Measurements from ENCODE around the gene POLRMT.
A peak's percentile ranks its signal among the peaks of the same experiment; 100 is the strongest.

The POLRMT gene

GRCh38 chr19:656751-657559 is 23.6 kb upstream of the POLRMT start:
- FAIRE-seq (no peak), DNase-seq (ENCODE audit: insufficient read length, low spot score) (no peak)
- TF ChIP-seq TAF1 (IDR thresholded peaks at IDR 0.05; ENCODE audit: low read depth, low read length) (no peak), SPI1 (IDR thresholded peaks at IDR 0.05; ENCODE audit: low read depth, low read length) (no peak)

DNA sequence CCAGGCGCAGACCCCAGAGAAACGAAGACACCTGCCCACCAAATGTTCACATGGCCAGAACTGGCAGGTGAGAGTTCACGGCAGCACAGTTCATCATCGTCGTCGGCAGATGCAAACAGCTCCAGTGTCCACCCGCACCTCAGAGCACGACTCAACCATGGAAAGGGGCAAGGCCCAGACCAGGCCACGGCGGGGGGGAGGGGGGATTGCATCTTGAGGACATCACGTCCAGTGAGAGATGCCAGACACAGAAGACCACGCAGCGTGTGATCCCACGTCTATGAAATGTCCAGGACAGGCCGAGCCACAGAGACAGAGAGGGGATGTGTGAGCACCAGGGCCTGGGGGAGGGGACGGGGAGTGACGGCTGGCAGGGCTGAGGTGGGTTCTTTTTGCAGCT is 22.4 kb upstream of the POLRMT start:
- DNase-seq (ENCODE audit: insufficient read length, low spot score) (no peak), FAIRE-seq (no peak)
- peak; percentile 25; the same call in 1 of the 2 replicates for TF ChIP-seq POLR2AphosphoS5 (IDR thresholded peaks at IDR 0.05; ENCODE audit: low read depth, low read length)
- TF ChIP-seq PAX5 (IDR thresholded peaks at IDR 0.05; ENCODE audit: insufficient read depth, low read length, severe bottlenecking): no peak
- TF ChIP-seq SPI1 (IDR thresholded peaks at IDR 0.05; ENCODE audit: low read depth, low read length): no peak

DNA sequence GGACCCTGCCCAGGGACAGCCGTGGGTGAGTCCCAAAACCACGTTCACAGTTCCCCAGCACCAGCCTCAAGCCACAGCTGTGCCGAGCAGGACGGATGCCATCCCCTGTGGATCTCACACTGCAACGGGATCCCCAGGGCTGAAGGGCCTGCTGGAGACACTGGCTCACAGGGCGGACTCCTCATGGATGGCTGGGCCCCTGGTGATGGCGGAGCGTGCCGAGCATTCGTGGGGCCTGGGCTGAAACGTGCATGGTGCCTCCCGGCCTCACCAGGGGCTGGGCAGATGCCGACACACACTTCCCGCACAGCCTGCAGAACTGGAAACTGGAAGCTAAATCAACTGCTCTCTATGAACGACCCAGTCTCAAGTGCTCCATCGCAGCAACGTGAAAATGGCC is 20.1 kb upstream of the POLRMT start:
- no peak for DNase-seq (ENCODE audit: insufficient read length, low spot score)
- peak; percentile 46; the same call in 1 of the 2 replicates for TF ChIP-seq POLR2AphosphoS5 (IDR thresholded peaks at IDR 0.05; ENCODE audit: low read depth, low read length)
- no peak for TF ChIP-seq TAF1 (IDR thresholded peaks at IDR 0.05; ENCODE audit: low read depth, low read length)
- no peak for FAIRE-seq

DNA sequence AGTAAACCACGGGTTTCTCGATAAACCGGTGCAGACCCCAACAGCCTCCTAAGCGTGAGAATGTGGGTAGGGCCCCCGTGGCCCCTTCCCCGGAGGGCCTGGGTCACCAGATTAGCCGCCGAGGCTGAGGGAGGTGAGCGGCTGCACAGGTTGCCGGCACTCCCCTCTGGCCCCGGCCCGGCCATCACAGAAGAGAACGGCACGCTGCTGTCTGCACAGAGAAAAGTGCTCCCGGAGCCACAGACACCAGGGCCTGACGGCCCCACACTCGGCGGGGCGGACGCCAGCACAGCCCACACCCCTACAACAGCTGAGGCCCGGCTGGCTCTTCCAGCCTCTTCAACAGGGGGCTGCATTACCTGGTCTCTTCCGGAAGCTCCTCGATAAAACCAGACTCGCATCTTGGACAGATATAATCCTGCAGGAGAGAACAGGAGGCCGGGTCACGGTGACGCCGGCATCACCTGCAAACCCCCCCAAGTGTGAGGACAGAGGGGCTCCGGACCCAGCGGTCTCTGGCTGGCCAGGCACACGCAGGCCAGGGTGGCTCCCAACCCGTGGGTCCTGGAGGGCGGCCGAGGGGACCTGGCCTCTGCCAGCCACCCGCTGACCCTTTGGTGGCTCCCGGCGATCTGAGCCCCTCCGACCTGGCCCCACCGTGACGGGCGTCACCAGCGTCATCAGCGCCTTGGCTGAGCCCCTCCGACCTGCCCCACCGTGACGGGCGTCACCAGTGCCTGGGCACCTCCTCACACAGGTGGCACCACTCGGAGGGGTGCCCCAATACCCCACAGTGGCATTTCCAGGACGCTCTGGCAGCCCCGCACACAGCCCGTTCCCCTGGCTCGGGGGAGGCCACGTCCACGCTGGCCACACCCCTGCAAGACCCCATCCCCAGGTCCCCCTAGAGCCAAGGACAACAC is 19.4 kb upstream of the POLRMT start:
- TF ChIP-seq POLR2A (IDR thresholded peaks at IDR 0.05; ENCODE audit: low read depth, low read length) (no peak), POLR2AphosphoS5 (IDR thresholded peaks at IDR 0.05; ENCODE audit: low read depth, low read length) (no peak; the same call in 1 of the 2 replicates), POU2F2 (IDR thresholded peaks at IDR 0.05; ENCODE audit: low read depth, low read length) (no peak), SPI1 (IDR thresholded peaks at IDR 0.05; ENCODE audit: low read depth, low read length) (no peak), TAF1 (IDR thresholded peaks at IDR 0.05; ENCODE audit: low read depth, low read length) (no peak), PAX5 (IDR thresholded peaks at IDR 0.05; ENCODE audit: insufficient read depth, low read length, severe bottlenecking) (no peak)

DNA sequence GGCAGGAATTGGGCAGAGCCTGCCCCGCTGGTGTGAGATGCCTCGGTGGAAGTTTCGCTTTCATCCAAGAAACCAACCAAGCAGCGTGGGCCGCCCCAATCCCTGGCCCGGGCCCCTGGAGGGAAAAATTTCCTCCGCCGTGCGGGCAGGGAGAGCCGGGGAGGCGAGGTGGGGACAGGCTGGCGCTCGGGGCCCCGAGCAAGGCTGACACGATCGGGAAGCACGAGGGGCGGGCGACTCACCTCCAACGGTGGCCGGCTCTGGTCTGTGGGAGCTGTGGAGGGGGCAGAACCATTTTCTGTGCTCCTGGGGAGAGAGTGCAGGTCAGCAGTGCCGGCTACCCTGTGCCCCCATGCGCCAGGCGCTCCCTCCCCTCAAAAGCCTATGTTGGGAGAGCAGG is 18.7 kb upstream of the POLRMT start:
- no peak for TF ChIP-seq PAX5 (IDR thresholded peaks at IDR 0.05; ENCODE audit: insufficient read depth, low read length, severe bottlenecking)
- TF ChIP-seq POLR2AphosphoS5 (IDR thresholded peaks at IDR 0.05; ENCODE audit: low read depth, low read length): no peak; the same call in 1 of the 2 replicates
- no peak for FAIRE-seq
- DNase-seq (ENCODE audit: insufficient read length, low spot score): no peak

More for the DNA sequence above, 19.4 kb upstream of the POLRMT start:
- FAIRE-seq (no peak), DNase-seq (ENCODE audit: insufficient read length, low spot score) (no peak)

DNA sequence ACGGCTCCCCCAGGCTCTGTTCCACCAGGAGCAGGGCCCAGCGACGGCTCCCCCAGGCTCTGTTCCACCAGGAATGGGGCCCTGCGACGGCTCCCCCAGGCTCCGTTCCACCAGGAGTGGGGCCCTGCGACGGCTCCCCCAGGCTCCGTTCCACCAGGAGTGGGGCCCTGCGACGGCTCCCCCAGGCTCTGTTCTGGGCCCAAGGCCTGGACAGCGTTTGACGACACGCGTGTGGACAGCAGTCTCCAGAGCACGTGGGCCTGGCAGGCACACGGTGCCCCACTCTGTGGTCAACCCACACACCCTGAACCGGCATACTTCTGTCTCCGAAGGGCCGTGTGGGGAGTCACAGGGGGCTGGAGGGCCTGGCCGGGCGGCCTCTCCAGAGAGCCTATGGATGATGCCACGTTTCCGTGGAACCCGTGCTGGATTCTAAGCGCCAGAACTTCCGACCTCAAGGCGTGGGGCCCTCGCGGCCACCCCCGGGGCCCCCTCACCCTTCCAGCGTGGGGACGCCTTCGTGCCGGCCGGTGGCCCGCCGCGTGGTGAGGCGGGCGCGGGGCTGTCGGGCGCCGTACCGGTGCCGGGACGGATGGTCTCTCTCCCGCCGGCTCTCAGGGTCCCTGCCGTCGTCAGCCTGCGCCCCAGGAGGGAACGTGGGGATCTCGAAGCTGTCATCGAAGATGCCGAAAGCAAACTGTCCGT is 17.9 kb upstream of the POLRMT start:
- no peak for DNase-seq (ENCODE audit: insufficient read length, low spot score)

GRCh38 chr19:650121-650520 is 16.8 kb upstream of the POLRMT start:
- FAIRE-seq: no peak
- TF ChIP-seq TAF1 (IDR thresholded peaks at IDR 0.05; ENCODE audit: low read depth, low read length) (no peak), PAX5 (IDR thresholded peaks at IDR 0.05; ENCODE audit: insufficient read depth, low read length, severe bottlenecking) (no peak), POLR2A (IDR thresholded peaks at IDR 0.05; ENCODE audit: low read depth, low read length) (no peak), POU2F2 (IDR thresholded peaks at IDR 0.05; ENCODE audit: low read depth, low read length) (no peak), POLR2AphosphoS5 (IDR thresholded peaks at IDR 0.05; ENCODE audit: low read depth, low read length) (no peak), SPI1 (IDR thresholded peaks at IDR 0.05; ENCODE audit: low read depth, low read length) (no peak)
- no peak for DNase-seq (ENCODE audit: insufficient read length, low spot score)

More for the DNA sequence above, 17.9 kb upstream of the POLRMT start:
- FAIRE-seq: no peak
- TF ChIP-seq POLR2AphosphoS5 (IDR thresholded peaks at IDR 0.05; ENCODE audit: low read depth, low read length): no peak
- TF ChIP-seq POU2F2 (IDR thresholded peaks at IDR 0.05; ENCODE audit: low read depth, low read length): no peak
- TF ChIP-seq TAF1 (IDR thresholded peaks at IDR 0.05; ENCODE audit: low read depth, low read length): no peak
- no peak for TF ChIP-seq PAX5 (IDR thresholded peaks at IDR 0.05; ENCODE audit: insufficient read depth, low read length, severe bottlenecking)

DNA sequence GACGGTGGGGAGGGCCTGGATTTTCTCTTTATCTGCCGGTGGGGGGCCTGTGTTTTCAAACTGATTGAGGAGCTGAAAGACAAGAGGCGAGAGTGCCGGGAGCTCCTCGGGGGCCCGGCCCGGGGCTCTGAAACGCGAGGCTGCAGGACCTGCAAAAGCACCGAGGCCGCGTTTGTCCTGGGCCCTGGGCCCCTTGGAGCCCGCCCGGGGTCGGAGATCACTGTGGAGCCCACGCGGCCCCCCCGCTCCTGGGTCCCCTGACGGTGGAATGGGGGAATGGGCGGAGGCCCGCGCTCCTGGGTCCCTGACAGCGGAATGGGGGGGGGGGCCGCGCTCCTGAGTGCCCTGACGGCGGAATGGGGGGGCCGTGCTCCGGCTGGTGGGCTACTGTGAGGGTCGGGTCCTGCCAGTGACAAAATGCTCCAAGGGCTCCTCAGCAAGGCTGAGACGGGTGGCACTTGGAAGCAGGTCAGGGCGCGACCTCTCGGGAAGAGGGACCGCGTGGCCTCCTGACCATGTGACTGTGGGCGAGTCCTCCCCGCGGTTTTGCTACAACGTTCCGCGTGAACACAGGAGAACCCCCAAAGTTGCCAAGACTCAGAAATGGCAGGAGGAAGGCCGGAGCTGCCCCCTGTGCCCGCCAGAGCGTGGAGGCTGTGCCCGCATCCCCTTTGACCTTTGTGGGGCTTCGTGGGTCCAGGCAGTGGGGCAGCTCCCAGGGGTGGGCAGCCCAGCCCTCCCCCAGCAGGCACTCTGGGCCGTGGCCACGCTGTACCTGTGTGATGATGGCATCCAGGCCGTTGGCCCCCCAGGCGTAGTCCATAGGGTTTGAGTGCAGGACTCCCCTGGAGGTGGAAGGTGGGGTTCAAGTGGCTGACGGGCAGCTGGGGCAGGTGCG is 15.8 kb upstream of the POLRMT start:
- no peak for TF ChIP-seq PAX5 (IDR thresholded peaks at IDR 0.05; ENCODE audit: insufficient read depth, low read length, severe bottlenecking)
- no peak for TF ChIP-seq POLR2A (IDR thresholded peaks at IDR 0.05; ENCODE audit: low read depth, low read length)
- TF ChIP-seq POLR2AphosphoS5 (IDR thresholded peaks at IDR 0.05; ENCODE audit: low read depth, low read length): no peak
- no peak for TF ChIP-seq POU2F2 (IDR thresholded peaks at IDR 0.05; ENCODE audit: low read depth, low read length)
- no peak for TF ChIP-seq TAF1 (IDR thresholded peaks at IDR 0.05; ENCODE audit: low read depth, low read length)
- no peak for TF ChIP-seq SPI1 (IDR thresholded peaks at IDR 0.05; ENCODE audit: low read depth, low read length)
- DNase-seq (ENCODE audit: insufficient read length, low spot score) (no peak), FAIRE-seq (no peak)

DNA sequence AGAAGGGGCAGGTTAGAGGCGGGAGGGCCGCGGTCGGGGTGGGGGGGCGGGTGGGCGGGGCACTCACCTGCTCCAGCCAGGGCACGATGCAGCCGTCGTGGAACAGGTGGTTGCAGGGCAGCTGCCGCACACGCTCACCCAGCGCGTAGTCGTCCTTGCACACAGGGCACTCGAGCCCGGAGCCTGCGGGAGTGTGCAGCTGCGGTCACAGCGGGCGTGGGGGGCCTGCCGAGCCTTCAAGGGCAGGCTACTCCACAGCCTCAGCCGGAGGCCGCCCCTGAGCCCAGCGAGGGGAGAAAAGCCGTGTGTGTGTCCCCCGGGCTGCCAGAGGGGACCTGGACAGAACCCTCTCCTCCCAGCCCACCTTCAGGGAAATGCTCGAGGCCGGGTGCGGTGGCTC is 15.0 kb upstream of the POLRMT start:
- no peak for DNase-seq (ENCODE audit: insufficient read length, low spot score)
- no peak for FAIRE-seq
- TF ChIP-seq PAX5 (IDR thresholded peaks at IDR 0.05; ENCODE audit: insufficient read depth, low read length, severe bottlenecking) (no peak), POLR2A (IDR thresholded peaks at IDR 0.05; ENCODE audit: low read depth, low read length) (no peak), SPI1 (IDR thresholded peaks at IDR 0.05; ENCODE audit: low read depth, low read length) (no peak)
